HepG2 (cell line): Measurements from ENCODE around the gene INAFM1. TPM values are rescaled to one million over a fixed set of nuclear protein-coding genes. Genes with fewer than 3 reads are reported as not detected.

Experiments used
- ASH2L ChIP-seq: fragments of 300-600, 200-600 bp; sonication (generic); IDR thresholded peaks from 2 replicates; pipeline ENCODE4 v1.7.0; 2017; ENCODE audit warnings: low read depth, mild to moderate bottlenecking, moderate library complexity, mixed read lengths, low read length; ENCODE audit not compliant: insufficient read length
- ESRRA ChIP-seq: sonication (generic); formaldehyde crosslinking; IDR thresholded peaks from 2 replicates; pipeline ENCODE4 v1.5.1; 2020; ENCODE audit warnings: mild to moderate bottlenecking, low read depth, missing genetic modification reagents
- HINFP ChIP-seq: sonication (generic); formaldehyde crosslinking; IDR thresholded peaks from 2 replicates; pipeline ENCODE4 v1.4.0; 2020; ENCODE audit warnings: low read depth, mild to moderate bottlenecking, missing genetic modification reagents
- PPARG ChIP-seq: conservative IDR thresholded peaks from 2 replicates; pipeline ENCODE4 v1.6.1; 2016; ENCODE audit warnings: missing biosample characterization, missing genetic modification reagents
- SMC3 ChIP-seq: IDR thresholded peaks from 2 replicates; pipeline ENCODE4 v1.6.1; 2011; ENCODE audit warnings: low read length, improper control_type of control experiment
- TGIF2 ChIP-seq: IDR thresholded peaks from 2 replicates; pipeline ENCODE4 v1.6.1; 2016; ENCODE audit warnings: control low read depth, missing compliant biosample characterization
- XRCC5 ChIP-seq: fragments of 200-400 bp; formaldehyde crosslinking; optimal IDR thresholded peaks from 2 replicates; pipeline ENCODE3; 2017; ENCODE audit warnings: mild to moderate bottlenecking, low read length
- YEATS4 ChIP-seq: sonication (generic); formaldehyde crosslinking; IDR thresholded peaks from 2 replicates; pipeline ENCODE4 v1.4.0; 2020; ENCODE audit warnings: missing genetic modification reagents, borderline replicate concordance
- ZBTB7B ChIP-seq: sonication (generic); formaldehyde crosslinking; IDR thresholded peaks from 2 replicates; pipeline ENCODE4 v1.4.0; 2020; ENCODE audit warnings: missing genetic modification reagents
- ZFP62 ChIP-seq: sonication (generic); formaldehyde crosslinking; IDR thresholded peaks from 2 replicates; pipeline ENCODE4 v1.4.0; 2020; ENCODE audit warnings: missing genetic modification reagents
- ZNF124 ChIP-seq: sonication (generic); formaldehyde crosslinking; IDR thresholded peaks from 2 replicates; pipeline ENCODE4 v1.4.0; 2020; ENCODE audit warnings: missing genetic modification reagents
- ZNF503 ChIP-seq: sonication (generic); formaldehyde crosslinking; IDR thresholded peaks from 2 replicates; pipeline ENCODE4 v1.4.0; 2020; ENCODE audit warnings: missing genetic modification reagents
- ZNF563 ChIP-seq: sonication (generic); formaldehyde crosslinking; IDR thresholded peaks from 2 replicates; pipeline ENCODE4 v1.8.0; 2022; ENCODE audit warnings: mild to moderate bottlenecking, moderate library complexity, missing genetic modification reagents
- ZNF770 ChIP-seq: sonication (generic); formaldehyde crosslinking; IDR thresholded peaks from 2 replicates; pipeline ENCODE4 v1.5.0; 2020; ENCODE audit warnings: mild to moderate bottlenecking, missing genetic modification reagents
- polyA plus RNA-seq, 8 experiments: library from polyadenylated mRNA; depleted of rRNA in 3 of 8; stranded (reverse) in 7 of 8; unstranded in 1 of 8; fragments of >200 nt; fragmentation: Illumina TruSeq in 4 of 8; extraction: Trizol in 4 of 8; gene quantifications; 2 replicates each; pipeline versions ENCODE4 v1.2.1 to v1.2.3, GENCODE V29; 2011 to 2016; ENCODE audit warnings: low read depth in 4 of 8, missing spikeins in 1 of 8, mixed read lengths in 1 of 8; ENCODE audit not compliant: insufficient read depth in 1 of 8
- total RNA-seq, 5 experiments: library from RNA; depleted of rRNA; stranded (reverse); fragments of >200 nt; fragmentation: Illumina TruSeq; extraction: Trizol; gene quantifications; 2 replicates each; pipeline ENCODE4 v1.2.3, GENCODE V29; 2016; ENCODE audit warnings: low read depth in 1 of 5
- TF ChIP-seq, protein P1 (sequence below): sonication (generic); formaldehyde crosslinking; IDR thresholded peaks from one replicate; pipeline ENCODE4 v1.5.1; 2020; ENCODE audit warnings: mild to moderate bottlenecking, missing genetic modification reagents; ENCODE audit errors: not compliant biosample characterization

Gene INAFM1
- total and polyA plus RNA-seq, 2 of the 13 experiments (the other 11 are each of a cell fraction or from before 2014, with no cell fraction given), result 0.88 to 1.9 TPM

DNA sequence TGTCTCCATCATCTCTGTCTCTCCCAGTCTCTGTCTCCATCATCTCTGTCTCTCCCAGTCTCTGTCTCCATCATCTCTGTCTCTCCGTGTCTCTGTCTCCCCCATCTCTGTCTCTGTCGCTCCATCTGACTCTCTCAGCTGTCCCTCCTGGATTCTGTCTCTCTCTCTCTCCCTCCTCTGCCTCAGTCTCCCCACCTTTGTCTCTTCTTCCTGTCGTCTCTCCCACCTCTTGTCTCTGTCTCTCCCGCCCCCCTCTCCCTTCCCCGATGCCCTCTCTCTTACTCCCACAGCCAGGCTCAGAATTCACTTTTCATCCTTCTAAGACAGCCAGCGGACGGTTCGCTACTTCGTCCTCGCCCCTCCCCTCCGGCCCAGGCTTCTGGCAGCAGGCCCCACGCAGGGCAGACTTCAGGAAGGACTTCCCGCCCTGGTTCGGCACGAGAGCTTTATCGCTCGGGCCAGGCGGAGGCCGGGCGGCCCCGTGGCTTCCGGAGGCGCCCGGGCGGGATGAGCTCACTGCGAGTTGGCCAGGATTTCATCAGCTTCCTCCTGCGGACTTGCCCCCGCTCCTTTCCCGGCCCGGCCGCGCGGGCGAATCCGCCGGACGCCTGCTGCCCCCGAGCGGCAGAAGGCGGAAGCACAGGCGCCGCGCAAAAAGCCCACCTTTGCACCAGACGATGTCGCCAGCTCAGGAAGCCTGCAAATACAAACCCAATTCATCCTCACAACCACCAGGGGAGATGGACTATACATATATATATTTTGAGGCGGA lies 30.7 kb upstream of the INAFM1 start (continued):
- TF ChIP-seq ZNF770 (CRISPR knock-in tag) (peak; percentile 97), PPARG (CRISPR knock-in tag) (no peak; the same call in 1 of the 2 replicates), XRCC5 (peak; percentile 84), SMC3 (peak; percentile 17; the same call in 1 of the 2 replicates), YEATS4 (CRISPR knock-in tag) (peak; percentile 91), HINFP (0 out of 2 replicates have a peak, but pooled peaks have one; percentile 44), ZFP62 (CRISPR knock-in tag) (no peak), ZBTB7B (CRISPR knock-in tag) (peak; percentile 92), ZNF563 (CRISPR knock-in tag) (no peak), ZNF124 (CRISPR knock-in tag) (peak; percentile 82; the same call in 1 of the 2 replicates), TGIF2 (CRISPR knock-in tag) (peak; percentile 76), ASH2L (peak; percentile 76), ZNF503 (peak; percentile 65; the same call in 1 of the 2 replicates), ESRRA (CRISPR knock-in tag) (peak; percentile 71; the same call in 1 of the 2 replicates)
- TF ChIP-seq, protein P1, sequence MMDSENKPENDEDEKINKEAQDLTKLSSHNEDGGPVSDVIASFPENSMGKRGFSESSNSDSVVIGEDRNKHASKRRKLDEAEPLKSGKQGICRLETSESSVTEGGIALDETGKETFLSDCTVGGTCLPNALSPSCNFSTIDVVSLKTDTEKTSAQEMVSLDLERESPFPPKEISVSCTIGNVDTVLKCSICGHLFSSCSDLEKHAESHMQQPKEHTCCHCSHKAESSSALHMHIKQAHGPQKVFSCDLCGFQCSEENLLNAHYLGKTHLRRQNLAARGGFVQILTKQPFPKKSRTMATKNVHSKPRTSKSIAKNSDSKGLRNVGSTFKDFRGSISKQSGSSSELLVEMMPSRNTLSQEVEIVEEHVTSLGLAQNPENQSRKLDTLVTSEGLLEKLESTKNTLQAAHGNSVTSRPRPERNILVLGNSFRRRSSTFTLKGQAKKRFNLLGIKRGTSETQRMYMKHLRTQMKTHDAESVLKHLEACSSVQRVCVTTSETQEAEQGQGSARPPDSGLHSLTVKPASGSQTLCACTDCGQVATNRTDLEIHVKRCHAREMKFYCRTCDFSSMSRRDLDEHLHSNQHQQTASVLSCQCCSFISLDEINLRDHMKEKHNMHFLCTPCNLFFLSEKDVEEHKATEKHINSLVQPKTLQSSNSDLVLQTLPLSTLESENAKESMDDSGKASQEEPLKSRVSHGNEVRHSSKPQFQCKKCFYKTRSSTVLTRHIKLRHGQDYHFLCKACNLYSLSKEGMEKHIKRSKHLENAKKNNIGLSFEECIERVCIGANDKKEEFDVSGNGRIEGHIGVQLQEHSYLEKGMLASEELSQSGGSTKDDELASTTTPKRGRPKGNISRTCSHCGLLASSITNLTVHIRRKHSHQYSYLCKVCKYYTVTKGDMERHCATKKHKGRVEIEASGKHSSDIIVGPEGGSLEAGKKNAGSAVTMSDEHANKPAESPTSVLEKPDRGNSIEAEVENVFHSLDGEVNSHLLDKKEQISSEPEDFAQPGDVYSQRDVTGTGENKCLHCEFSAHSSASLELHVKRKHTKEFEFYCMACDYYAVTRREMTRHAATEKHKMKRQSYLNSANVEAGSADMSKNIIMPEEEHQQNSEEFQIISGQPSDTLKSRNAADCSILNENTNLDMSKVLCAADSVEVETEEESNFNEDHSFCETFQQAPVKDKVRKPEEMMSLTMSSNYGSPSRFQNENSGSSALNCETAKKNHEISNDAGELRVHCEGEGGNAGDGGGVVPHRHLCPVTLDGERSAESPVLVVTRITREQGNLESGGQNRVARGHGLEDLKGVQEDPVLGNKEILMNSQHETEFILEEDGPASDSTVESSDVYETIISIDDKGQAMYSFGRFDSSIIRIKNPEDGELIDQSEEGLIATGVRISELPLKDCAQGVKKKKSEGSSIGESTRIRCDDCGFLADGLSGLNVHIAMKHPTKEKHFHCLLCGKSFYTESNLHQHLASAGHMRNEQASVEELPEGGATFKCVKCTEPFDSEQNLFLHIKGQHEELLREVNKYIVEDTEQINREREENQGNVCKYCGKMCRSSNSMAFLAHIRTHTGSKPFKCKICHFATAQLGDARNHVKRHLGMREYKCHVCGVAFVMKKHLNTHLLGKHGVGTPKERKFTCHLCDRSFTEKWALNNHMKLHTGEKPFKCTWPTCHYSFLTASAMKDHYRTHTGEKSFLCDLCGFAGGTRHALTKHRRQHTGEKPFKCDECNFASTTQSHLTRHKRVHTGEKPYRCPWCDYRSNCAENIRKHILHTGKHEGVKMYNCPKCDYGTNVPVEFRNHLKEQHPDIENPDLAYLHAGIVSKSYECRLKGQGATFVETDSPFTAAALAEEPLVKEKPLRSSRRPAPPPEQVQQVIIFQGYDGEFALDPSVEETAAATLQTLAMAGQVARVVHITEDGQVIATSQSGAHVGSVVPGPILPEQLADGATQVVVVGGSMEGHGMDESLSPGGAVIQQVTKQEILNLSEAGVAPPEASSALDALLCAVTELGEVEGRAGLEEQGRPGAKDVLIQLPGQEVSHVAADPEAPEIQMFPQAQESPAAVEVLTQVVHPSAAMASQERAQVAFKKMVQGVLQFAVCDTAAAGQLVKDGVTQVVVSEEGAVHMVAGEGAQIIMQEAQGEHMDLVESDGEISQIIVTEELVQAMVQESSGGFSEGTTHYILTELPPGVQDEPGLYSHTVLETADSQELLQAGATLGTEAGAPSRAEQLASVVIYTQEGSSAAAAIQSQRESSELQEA (CRISPR knock-in tag), result no peak
